ENCODE results near the gene RAB11FIP2. TPM values are rescaled to one million over a fixed set of nuclear protein-coding genes. Genes with fewer than 3 reads are reported as not detected.

Gene RAB11FIP2
- total RNA-seq, 2 experiments from 2014 or later: 12.8 to 16.9 TPM

DNA sequence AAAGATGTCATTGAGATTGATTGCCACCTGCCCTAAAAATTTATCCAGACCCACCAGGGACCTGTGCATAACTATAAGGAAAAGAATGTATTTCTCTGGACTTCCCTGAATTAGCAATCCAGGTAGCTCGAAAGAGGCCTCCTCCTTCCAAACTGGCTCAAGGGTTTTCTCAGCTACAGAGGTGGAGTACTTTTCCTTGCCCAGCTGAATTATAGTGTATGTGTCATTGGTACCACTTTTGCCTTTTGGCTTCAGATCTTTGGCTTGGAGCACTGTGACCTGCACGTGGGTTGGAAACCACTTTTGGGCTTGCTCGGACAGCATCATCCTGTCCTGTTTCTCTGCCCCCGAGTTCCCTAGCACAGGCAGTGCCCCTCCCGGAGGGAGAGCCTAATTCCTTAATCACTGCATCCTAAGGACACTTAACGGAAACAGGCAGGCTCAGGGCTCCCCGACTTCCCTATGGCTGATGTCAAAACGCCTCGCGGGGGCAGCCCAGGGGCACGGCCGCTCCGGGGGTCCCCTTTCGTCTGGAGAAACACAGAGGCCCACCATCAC, 825 bp downstream of the RAB11FIP2 start:
- ATAC-seq (peak; percentile 31), DNase-seq (peak; percentile 54)
- peaks cover 27% of the 10 kb centered on the region for H3K4me1 Mint-ChIP-seq
- H3K27ac Mint-ChIP-seq: peak overlapping the region; percentile 75
- peak overlapping the region; percentile 83 for H3K4me3 Mint-ChIP-seq
- H3K27me3 Mint-ChIP-seq: no peaks in the 10 kb centered on the region
- CTCF ChIA-PET: no interaction called here
- H3K9me3 Mint-ChIP-seq (ENCODE audit: low read depth): no peaks in the 10 kb centered on the region
- no peaks in the 10 kb centered on the region for H3K36me3 Mint-ChIP-seq

DNA sequence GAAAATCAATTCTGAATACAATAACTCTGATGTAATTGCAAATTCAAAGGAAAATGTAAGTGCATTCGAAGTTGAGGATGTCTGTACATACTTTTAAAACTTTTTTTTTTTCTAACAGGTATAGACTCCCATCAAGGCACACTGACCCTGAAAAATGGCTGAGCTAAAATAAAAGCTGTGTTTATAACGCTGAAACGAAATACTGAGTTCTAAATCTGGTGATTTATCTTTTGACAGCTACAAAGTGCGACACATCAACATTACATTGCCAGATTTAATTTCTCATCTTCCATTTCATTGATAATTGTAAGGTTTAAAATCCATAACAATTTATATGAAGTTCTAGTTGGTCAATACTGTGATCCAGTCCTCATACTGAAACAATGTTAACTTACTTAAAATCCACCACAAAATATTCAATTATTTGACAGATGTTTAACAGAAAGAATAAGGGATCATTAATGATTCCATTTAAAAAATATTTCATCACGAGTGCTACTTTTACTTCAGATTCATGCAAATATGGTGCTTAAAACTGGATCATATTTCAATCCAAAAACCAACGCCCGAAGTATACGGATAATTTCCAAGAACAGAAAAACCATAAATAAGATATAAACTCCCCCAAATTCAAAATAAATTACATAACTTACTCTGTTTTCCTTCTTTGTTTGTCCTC, 1.4 kb downstream of the RAB11FIP2 start:
- Mint-ChIP-seq H3K4me1 (peaks cover 27% of the 10 kb centered on the region), H3K4me3 (peak overlapping the region; percentile 83), H3K27me3 (no peaks in the 10 kb centered on the region), H3K36me3 (no peaks in the 10 kb centered on the region), H3K27ac (peak overlapping the region; percentile 75), H3K9me3 (ENCODE audit: low read depth) (no peaks in the 10 kb centered on the region)
- no peak for DNase-seq
- ATAC-seq: no peak
- CTCF ChIA-PET: interaction anchor here (0.9 to 1.0 kb wide), 2 partner anchors 11 to 1257 kb away, joined by 3 to 5 read pairs; no protein-coding TSS in a partner anchor

DNA sequence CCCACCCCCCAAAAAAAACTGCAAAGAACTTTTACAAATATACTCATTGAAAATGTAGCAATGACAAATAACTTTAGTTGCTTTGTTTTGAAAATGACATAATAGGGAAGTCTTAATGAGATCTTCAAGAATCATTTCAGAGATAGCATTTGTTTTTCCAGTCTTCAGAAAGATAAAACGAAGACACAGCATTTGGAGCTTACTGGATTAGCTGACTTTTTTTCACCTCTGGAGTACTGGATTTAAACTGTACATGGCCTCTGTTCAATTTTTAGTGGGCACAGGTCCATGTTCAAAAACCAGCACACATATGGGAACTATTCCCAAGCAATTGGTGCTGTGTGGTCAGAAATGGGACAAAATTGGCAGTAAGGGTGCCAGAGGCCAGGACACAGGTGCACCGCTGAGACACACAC, 3.9 kb downstream of the RAB11FIP2 start:
- Mint-ChIP-seq H3K9me3 (ENCODE audit: low read depth) (no peaks in the 10 kb centered on the region), H3K27ac (no peak overlapping the region), H3K4me3 (no peak overlapping the region), H3K4me1 (peaks cover 27% of the 10 kb centered on the region), H3K36me3 (peaks cover 5% of the 10 kb centered on the region), H3K27me3 (no peaks in the 10 kb centered on the region)
- no peak for DNase-seq
- no peak for ATAC-seq
- CTCF ChIA-PET: no interaction called here

DNA sequence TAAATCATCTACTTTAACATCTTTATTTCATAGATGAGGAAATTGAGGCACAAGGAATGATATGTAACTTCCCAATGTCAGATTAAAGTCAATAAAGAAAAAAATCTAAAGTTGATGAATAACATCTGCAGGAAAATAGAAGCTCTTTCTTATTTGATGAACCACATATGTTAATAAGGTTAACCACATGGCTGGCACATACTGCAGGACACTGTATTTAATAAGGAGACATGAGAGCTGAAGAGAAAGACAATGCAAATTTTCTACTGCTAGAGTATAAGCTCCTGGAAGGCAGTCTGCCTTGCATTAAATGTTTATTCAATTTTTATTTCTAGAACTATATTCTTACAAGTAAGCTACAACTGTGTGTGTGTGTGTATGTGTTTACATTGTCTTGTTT, 4.4 kb downstream of the RAB11FIP2 start:
- DNase-seq: no peak
- Mint-ChIP-seq H3K9me3 (ENCODE audit: low read depth) (no peaks in the 10 kb centered on the region), H3K4me3 (no peak overlapping the region), H3K27me3 (no peaks in the 10 kb centered on the region), H3K36me3 (peaks cover 5% of the 10 kb centered on the region), H3K27ac (no peak overlapping the region), H3K4me1 (peaks cover 23% of the 10 kb centered on the region)
- CTCF ChIA-PET: no interaction called here
- ATAC-seq: no peak

DNA sequence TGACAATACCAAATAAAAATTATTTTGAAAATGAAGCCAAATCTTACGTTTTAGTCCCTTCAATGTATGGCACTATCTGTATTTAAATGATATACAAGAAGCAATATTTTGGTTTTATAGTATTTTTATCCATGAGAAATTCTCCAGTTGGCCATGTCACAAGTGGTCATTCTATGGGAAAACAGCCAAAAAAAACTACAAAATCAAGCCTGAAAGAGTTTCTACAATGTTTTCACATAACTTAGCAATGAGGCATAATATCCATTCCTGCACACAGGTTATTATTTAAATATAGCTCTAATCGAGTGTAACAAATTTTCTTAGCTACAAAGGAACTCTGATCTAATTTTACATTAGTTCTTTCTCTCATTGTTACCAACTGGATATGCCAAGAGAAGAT, 5.4 kb downstream of the RAB11FIP2 start:
- no peaks in the 10 kb centered on the region for H3K27me3 Mint-ChIP-seq
- H3K36me3 Mint-ChIP-seq: peaks cover 5% of the 10 kb centered on the region
- peaks cover 20% of the 10 kb centered on the region for H3K4me1 Mint-ChIP-seq
- DNase-seq (no peak), ATAC-seq (no peak)
- CTCF ChIA-PET: no interaction called here
- H3K27ac Mint-ChIP-seq: no peak overlapping the region
- no peak overlapping the region for H3K4me3 Mint-ChIP-seq
- H3K9me3 Mint-ChIP-seq (ENCODE audit: low read depth): no peaks in the 10 kb centered on the region

DNA sequence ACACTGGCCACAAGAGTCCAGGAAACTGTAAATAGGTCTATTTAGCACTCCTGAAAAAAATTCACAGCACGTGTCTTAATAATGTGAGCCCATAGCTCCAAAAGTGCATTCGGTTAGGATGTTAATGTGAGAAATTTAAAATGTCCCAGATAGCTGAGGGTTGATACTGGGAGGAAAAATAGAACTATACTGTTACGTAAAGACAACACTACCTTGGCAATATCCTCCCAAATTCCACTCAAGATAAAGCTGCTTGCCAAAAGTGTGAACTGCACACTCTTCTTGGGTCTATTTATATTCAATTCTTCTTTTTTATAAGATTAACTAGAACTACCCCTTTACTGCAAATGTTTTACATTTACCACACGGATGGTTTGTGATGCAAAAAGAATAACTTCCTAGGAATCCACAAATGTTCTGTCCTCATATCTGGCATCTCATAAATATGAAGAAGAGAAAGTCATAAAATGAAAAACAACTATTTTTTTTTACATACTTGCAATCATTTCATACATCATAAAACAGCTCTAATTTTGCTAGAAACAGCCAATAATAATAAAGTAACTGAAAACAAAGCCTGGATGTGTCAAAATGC, 10.4 kb downstream of the RAB11FIP2 start:
- ATAC-seq (no peak), DNase-seq (no peak)
- Mint-ChIP-seq H3K27me3 (no peaks in the 10 kb centered on the region), H3K4me1 (peaks cover 7% of the 10 kb centered on the region), H3K27ac (no peak overlapping the region), H3K9me3 (ENCODE audit: low read depth) (no peaks in the 10 kb centered on the region), H3K4me3 (no peak overlapping the region), H3K36me3 (peaks cover 10% of the 10 kb centered on the region)
- CTCF ChIA-PET: no interaction called here

DNA sequence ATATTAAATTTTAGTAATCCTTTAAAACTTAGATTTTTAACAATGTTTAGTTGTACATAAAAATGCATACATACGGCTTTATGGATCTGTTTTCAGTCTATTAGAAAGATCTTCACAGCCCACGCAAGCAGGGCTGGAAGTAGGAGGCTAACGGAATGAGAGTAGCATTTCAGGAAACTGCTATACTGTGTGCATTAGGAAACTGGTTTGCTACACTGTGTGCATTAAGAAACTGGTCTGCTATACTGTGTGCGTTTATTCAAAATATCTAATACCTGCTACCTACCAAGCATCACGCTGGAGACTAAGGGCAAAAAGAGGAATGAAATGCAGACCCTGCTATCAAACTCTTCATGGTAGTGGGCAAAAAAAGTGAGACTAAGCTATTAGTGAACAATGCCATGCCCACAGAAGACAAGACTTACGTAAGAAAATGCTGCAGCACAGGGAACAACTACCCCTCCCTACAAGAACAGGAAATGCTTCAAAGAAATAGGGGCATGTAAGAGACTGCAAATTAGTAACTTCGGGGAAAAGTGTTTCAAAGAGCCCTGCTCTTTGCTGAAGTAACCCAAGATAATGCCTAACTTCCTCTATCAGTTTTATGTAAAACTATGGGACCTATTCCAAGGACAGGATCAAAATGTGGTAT, 11.3 kb downstream of the RAB11FIP2 start:
- Mint-ChIP-seq H3K4me3 (no peak overlapping the region), H3K27me3 (no peaks in the 10 kb centered on the region), H3K36me3 (peaks cover 10% of the 10 kb centered on the region), H3K4me1 (peaks cover 7% of the 10 kb centered on the region), H3K9me3 (ENCODE audit: low read depth) (no peaks in the 10 kb centered on the region), H3K27ac (no peak overlapping the region)
- CTCF ChIA-PET: interaction anchor here (1.6 kb wide), 1 partner anchor 9 kb away, joined by 5 read pairs; no protein-coding TSS in a partner anchor
- ATAC-seq (no peak), DNase-seq (no peak)

DNA sequence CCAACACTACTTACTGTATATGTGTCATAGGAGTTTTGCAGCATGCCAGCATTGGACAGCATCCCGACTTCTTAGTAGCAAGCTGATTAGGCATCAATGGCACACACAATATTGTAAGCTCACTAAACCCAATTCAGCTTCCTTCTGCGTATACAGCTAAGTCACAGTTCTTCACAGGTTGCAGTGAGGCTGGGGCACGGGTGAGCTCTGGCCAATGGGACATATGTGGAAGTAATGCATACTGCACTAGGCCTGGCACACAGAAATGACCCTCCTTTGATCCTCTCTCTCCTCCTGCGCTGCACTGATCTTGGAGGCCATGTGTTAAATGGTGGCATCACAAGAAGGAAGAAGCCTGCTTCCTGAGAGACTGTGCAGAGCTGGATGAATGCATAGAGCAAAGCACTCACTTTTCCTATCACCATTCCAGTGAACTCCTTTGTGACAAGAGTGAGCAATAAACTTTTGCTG, 11.9 kb downstream of the RAB11FIP2 start:
- CTCF ChIA-PET: interaction anchor here (1.6 kb wide), 1 partner anchor 10 kb away, joined by 5 read pairs; no protein-coding TSS in a partner anchor
- Mint-ChIP-seq H3K27me3 (no peaks in the 10 kb centered on the region), H3K36me3 (peaks cover 10% of the 10 kb centered on the region), H3K27ac (no peak overlapping the region), H3K9me3 (ENCODE audit: low read depth) (no peaks in the 10 kb centered on the region), H3K4me1 (peaks cover 7% of the 10 kb centered on the region), H3K4me3 (no peak overlapping the region)
- ATAC-seq (no peak), DNase-seq (no peak)

DNA sequence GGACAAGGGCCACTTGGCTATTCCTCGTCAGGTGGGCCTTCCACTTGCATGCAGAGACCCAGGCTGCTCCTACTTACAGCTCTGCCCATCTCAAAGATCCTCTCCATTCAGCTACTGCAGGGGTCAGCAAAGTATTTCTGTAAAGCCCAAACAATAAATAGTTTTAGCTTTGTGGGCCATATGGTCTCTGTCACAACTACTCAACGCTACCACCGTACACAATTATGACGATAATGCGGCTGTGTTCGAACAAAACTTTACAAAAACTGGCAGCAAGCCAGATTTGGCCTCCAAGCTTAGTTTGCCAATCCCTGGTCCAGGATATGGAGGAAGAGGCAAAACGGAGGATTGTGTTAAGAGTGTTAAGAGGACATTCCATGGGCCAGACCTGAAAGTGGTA, 12.8 kb downstream of the RAB11FIP2 start:
- no peak overlapping the region for H3K27ac Mint-ChIP-seq
- H3K4me1 Mint-ChIP-seq: peaks cover 11% of the 10 kb centered on the region
- no peaks in the 10 kb centered on the region for H3K27me3 Mint-ChIP-seq
- no peak for DNase-seq
- H3K36me3 Mint-ChIP-seq: peaks cover 6% of the 10 kb centered on the region
- H3K4me3 Mint-ChIP-seq: no peak overlapping the region
- no peaks in the 10 kb centered on the region for H3K9me3 Mint-ChIP-seq (ENCODE audit: low read depth)
- ATAC-seq: no peak
- CTCF ChIA-PET: interaction anchor here (1.6 kb wide), 1 partner anchor 11 kb away, joined by 5 read pairs; no protein-coding TSS in a partner anchor

DNA sequence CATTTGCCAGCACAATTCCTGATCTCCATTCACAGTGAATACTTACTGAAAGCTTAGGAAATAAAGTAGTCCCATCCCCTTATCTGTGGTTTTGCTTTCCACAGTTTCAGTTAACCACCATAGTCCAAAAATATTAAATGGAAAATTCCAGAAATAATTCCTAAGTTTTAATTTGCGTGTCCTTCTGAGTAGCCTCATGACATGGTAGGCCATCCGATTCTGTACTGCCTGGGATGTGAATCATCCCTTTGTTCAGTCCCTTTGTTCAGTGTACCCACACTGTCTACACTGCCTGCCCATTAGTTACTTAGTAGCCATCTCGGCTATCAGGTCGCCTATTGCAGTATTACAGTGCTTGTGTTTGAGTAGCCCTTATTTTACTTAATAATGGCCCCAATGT, 14.2 kb downstream of the RAB11FIP2 start:
- Mint-ChIP-seq H3K27ac (no peak overlapping the region), H3K36me3 (peaks cover 8% of the 10 kb centered on the region), H3K27me3 (no peaks in the 10 kb centered on the region), H3K4me1 (peaks cover 11% of the 10 kb centered on the region), H3K9me3 (ENCODE audit: low read depth) (no peaks in the 10 kb centered on the region), H3K4me3 (no peak overlapping the region)
- DNase-seq (no peak), ATAC-seq (no peak)
- CTCF ChIA-PET: no interaction called here

DNA sequence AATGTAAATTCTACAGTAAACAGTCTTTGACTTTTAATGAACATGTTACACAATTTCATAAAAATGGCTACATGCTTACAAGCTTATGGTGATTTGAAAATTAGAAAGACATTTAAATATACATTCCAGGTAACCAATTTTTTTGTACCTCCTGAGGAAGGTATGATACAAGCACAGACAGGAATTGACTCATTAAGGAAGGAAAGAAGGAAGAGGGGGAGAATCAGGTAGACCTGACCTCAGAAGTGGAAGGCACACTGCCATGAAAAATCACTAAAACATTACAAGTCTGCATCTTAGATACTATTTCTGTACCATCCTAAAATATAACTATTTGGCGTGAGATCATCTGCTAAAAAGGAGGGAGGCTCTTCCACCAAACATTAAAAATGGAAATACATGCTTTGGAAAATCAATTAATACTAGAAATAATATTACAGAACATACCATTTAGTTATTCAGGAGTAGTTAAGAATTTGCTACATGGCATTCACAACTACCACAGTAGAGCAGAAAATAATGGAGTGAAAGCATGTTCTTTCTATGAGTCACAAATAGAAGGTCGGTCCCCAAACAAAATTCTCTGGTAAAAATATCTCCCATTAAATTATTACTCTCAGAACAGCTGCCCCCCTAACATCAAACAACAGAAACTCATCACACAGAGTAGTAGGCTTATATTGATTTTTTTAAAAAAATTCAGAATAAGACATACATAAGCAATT, 15.2 kb downstream of the RAB11FIP2 start:
- Mint-ChIP-seq H3K27ac (no peak overlapping the region), H3K27me3 (no peaks in the 10 kb centered on the region), H3K36me3 (peaks cover 9% of the 10 kb centered on the region), H3K4me1 (peaks cover 11% of the 10 kb centered on the region), H3K9me3 (ENCODE audit: low read depth) (no peaks in the 10 kb centered on the region), H3K4me3 (no peak overlapping the region)
- CTCF ChIA-PET: no interaction called here
- no peak for DNase-seq
- no peak for ATAC-seq

DNA sequence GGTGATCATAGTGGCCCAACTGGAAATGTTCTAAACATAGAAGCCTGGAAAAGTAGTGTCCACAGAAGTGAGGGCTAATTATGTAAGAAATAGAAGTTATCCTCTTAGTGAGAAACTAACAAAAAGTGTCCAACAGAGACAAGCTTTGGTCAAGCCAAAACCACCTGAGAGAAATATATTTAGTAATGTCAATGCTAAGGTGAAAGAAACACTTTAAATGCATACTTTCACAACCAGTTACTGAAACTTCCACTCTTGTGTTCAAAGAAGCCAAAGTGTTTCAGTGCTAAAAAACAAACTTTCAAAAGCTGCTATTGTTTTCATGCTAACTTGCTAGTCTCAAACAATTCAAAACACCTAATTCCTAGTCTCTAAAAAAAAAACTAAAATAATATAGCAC, 18.1 kb downstream of the RAB11FIP2 start:
- Mint-ChIP-seq H3K27me3 (no peaks in the 10 kb centered on the region), H3K9me3 (ENCODE audit: low read depth) (no peaks in the 10 kb centered on the region), H3K36me3 (peaks cover 7% of the 10 kb centered on the region), H3K27ac (no peak overlapping the region), H3K4me1 (peaks cover 4% of the 10 kb centered on the region), H3K4me3 (no peak overlapping the region)
- no peak for DNase-seq
- CTCF ChIA-PET: no interaction called here
- no peak for ATAC-seq

DNA sequence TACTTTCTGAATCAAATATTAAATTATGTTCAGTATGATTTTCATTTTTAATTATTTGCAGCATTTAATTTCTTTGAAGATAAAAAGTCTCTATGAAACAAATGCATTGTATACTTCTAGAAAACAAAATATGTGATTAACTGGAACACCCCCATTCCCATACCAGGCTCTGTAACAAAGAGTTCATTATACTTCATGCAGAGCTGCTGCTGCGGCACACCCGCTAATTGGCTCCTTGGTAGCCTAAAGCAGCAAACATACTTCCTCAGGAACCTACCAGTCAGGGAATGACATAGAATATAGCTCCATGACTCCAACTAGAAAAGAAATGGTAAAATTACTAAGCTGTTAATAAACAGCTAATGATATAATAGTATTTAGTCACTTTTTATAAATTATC, 19.3 kb downstream of the RAB11FIP2 start:
- CTCF ChIA-PET: no interaction called here
- no peaks in the 10 kb centered on the region for H3K9me3 Mint-ChIP-seq (ENCODE audit: low read depth)
- H3K27ac Mint-ChIP-seq: no peak overlapping the region
- DNase-seq (no peak), ATAC-seq (no peak)
- H3K4me3 Mint-ChIP-seq: no peak overlapping the region
- peaks cover 4% of the 10 kb centered on the region for H3K4me1 Mint-ChIP-seq
- H3K36me3 Mint-ChIP-seq: peaks cover 7% of the 10 kb centered on the region
- no peaks in the 10 kb centered on the region for H3K27me3 Mint-ChIP-seq
